IPS DF 6.9 (cell line): ENCODE results near the gene ZBTB16.

Source experiments
- DNase-seq: peaks from one replicate; pipeline ENCODE4 v3.0.0-alpha.2; 2013; ENCODE audit warnings: low read depth, low spot score
- H3K27ac ChIP-seq: one replicate; pipeline ENCODE4 v1.5.1; 2013; ENCODE audit warnings: low read length, control low read depth
- H3K27me3 ChIP-seq: 2 replicates; pipeline ENCODE4 v1.6.1; 2013; ENCODE audit warnings: mild to moderate bottlenecking, low read length; ENCODE audit not compliant: control insufficient read depth, insufficient read depth
- H3K36me3 ChIP-seq: 2 replicates; pipeline ENCODE4 v1.6.1; 2013; ENCODE audit warnings: low read length; ENCODE audit not compliant: control insufficient read depth, insufficient read depth
- H3K4me1 ChIP-seq: 2 replicates; pipeline ENCODE4 v1.6.1; 2013; ENCODE audit warnings: low read length; ENCODE audit not compliant: control insufficient read depth, insufficient read depth
- H3K4me3 ChIP-seq: 2 replicates; pipeline ENCODE4 v1.5.1; 2013; ENCODE audit warnings: mild to moderate bottlenecking, low read length
- H3K9me3 ChIP-seq: 2 replicates; pipeline ENCODE4 v1.6.1; 2013; ENCODE audit warnings: low read length, inconsistent platforms; ENCODE audit not compliant: control insufficient read depth, insufficient read depth
- WGBS: extraction: QIAGEN DNeasy Blood & Tissue Kit; methylation state at CpG from one replicate; pipeline ENCODE4 v1.1.7; 2013; ENCODE audit warnings: mixed read lengths, missing lambda C conversion rate; ENCODE audit not compliant: insufficient read length, insufficient coverage; 5-methylcytosine and 5-hydroxymethylcytosine counted together

Gene ZBTB16

DNA sequence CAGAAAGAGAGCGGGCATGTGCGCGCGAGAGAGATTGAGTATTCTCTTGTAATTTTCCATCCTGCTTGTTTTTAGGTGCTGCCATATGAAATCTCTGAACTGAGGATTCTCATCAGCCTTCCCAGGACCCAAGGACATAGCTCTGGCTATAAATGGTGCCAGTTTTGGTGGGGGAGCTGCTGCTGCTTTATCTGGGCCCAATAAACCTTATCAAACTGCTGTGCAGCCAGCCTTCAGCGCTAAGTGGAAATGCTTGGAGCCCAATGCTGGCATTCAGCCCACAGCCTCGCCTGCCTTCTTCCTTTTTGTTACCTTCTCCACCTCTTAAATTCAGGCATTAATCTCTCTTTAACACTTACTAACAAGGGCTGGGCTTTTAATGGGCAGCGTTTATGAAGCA is 2.4 kb upstream of the ZBTB16 start:
- no CpG with 5 or more reads among the region's 7 CpGs for WGBS
- no peak for DNase-seq

DNA sequence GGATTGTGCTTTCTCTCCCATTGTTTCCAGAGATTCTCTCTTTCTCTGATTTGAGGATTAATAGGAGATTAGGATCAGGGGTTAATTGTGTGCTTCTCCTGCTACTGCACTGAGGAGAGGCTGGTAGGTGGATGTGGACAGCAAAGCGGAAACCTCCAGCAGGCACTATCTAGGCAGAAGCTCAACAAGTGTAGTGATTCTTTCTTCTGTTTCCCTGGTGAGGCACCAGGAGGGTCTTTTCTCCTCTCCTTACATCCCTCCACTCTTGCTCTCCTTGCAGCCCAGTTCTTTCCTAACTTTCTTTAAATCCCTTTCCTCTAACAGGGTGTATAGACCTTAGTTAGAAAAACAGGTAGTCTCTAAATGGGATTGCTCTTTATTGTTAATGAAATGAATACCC is 1.9 kb upstream of the ZBTB16 start:
- peaks cover 2% of the 10 kb centered on the region; the same call in 1 of the 2 replicates for H3K4me1 ChIP-seq
- no peak overlapping the region for H3K4me3 ChIP-seq
- WGBS = no CpG with 5 or more reads among the region's 1 CpG
- peaks cover 55% of the 10 kb centered on the region for H3K27me3 ChIP-seq
- DNase-seq = no peak
- H3K9me3 ChIP-seq = no peaks in the 10 kb centered on the region
- H3K36me3 ChIP-seq = no peaks in the 10 kb centered on the region
- no peak overlapping the region for H3K27ac ChIP-seq

More for the DNA sequence above, 2.4 kb upstream of the ZBTB16 start:
- Histone ChIP-seq H3K4me1 (peaks cover 2% of the 10 kb centered on the region; the same call in 1 of the 2 replicates), H3K27me3 (peaks cover 50% of the 10 kb centered on the region), H3K36me3 (no peaks in the 10 kb centered on the region), H3K9me3 (no peaks in the 10 kb centered on the region), H3K4me3 (no peak overlapping the region), H3K27ac (no peak overlapping the region)

DNA sequence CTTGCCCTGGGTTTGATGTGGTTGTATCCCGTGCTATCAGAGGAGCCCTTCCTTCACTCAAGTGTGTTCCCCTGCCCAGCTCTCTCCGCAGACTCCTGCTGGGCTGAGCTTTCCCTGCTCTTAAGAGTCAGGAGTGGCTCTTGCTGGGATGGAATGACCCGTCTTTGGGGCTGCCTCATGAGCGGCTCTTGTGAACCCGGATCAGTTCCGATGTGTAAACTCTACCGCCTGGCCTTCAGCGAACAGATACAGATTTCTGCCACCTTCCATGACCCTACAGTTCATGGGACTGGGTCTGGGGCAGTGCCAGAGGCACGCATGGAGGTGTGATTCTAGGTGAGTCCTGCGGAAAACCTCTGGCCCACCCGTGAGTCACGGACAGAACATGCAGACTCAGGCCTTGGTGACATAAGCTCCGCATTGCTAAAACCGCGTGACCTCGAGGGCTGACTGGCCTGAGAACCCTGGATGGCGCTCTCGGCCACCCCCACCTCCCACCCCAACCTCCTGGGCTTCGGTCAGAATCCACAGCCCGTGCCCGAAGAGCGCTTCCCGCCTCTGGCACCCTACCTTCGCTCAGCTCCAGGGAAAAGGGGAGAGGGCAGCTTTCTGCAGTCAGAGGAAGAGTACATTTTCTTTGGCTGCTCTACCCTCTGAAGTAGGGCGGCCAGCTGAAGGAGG is 1.3 kb upstream of the ZBTB16 start:
- no peak for DNase-seq
- H3K36me3 ChIP-seq = no peaks in the 10 kb centered on the region
- no peaks in the 10 kb centered on the region for H3K9me3 ChIP-seq
- no peak overlapping the region for H3K27ac ChIP-seq
- peaks cover 2% of the 10 kb centered on the region; the same call in 1 of the 2 replicates for H3K4me1 ChIP-seq
- H3K4me3 ChIP-seq = peak overlapping the region; percentile 4; the same call in 1 of the 2 replicates
- WGBS = no CpG with 5 or more reads among the region's 25 CpGs
- peaks cover 59% of the 10 kb centered on the region for H3K27me3 ChIP-seq

DNA sequence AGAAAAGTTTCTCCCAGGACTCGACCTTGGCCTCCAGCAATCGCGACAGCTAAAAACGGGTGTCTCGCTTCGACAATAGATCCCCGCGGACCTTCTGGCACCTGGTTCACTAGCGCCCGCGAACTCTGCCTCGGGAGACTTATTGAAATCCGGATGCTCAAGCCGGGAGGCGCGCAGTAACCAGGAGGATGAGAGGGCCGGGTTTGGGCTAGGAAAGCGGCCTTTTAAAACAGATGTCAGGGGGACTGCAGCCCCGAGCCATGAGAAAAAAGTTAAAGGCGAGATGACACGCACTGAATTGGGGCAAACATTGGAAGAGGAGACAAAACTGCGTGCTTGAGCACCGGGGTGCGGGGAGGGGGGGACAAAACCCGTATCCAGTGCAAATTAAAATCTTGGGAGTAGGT is 637 bp upstream of the ZBTB16 start:
- no peak for DNase-seq

DNA sequence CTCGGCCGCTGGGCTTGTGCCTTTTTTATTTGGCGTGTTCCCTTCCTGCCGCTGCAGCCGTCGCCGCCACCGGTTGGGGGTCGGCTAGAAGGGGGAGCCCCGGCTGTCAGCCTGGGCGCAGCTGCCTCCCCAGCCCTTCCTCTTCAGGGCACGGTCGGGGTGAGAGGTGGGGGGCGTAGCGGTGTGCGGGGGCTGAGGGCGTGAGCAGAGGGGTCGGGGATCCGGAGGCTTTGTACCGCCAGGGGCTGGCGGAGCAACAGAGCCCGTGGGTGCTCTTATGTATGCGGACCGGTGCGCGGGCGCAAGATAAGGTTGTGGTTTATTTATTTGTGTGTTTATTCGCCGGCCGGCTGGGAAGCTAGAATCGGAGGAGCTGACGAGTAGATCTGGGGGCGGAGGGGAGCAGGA is 477 bp downstream of the ZBTB16 start:
- H3K36me3 ChIP-seq = no peaks in the 10 kb centered on the region
- H3K4me3 ChIP-seq = peak overlapping the region; percentile 63; the same call in 1 of the 2 replicates
- DNase-seq = no peak
- no peak overlapping the region for H3K27ac ChIP-seq
- peaks cover 59% of the 10 kb centered on the region for H3K27me3 ChIP-seq
- H3K4me1 ChIP-seq = peaks cover 2% of the 10 kb centered on the region; the same call in 1 of the 2 replicates
- no CpG with 5 or more reads among the region's 33 CpGs for WGBS
- no peaks in the 10 kb centered on the region for H3K9me3 ChIP-seq

More for the DNA sequence above, 637 bp upstream of the ZBTB16 start:
- no CpG with 5 or more reads among the region's 25 CpGs for WGBS
- peaks cover 2% of the 10 kb centered on the region; the same call in 1 of the 2 replicates for H3K4me1 ChIP-seq
- H3K4me3 ChIP-seq = no peak overlapping the region; the same call in 1 of the 2 replicates
- no peaks in the 10 kb centered on the region for H3K36me3 ChIP-seq
- H3K9me3 ChIP-seq = no peaks in the 10 kb centered on the region
- H3K27ac ChIP-seq = no peak overlapping the region
- peaks cover 59% of the 10 kb centered on the region for H3K27me3 ChIP-seq

DNA sequence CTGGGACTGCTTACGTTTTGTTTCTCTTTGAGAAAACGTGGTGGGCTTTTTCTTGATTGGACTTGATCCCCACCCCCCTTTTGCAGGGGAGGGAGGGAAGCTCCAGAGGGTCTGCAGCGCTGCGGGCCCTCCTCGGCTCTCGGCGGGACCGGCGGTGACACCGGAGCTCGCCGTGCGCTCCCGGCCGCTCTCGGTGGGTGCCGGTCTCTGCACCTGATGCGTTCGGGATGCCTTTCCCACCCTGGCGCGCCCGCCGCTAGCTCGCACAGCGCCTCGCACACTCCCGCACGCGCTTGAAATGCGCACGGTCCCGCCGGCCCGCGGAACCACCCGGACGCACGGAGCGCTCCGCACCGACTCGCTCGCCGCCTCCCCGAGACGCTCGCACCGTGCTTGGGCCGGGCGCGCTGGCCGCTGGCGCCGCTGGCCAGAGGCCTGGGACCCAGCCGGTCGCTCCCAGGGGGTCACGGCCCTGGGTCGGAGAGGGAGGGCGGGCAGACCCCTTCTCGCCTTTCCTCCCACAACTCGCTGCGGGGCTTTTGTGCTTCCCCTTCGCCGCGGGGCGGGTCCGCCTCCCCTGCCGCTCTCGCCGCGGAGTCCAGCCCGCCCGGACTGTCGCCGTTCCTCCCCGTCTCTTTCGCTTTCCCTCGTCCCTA is 1.0 kb downstream of the ZBTB16 start:
- Histone ChIP-seq H3K4me3 (peak overlapping the region; percentile 63), H3K36me3 (no peaks in the 10 kb centered on the region), H3K9me3 (no peaks in the 10 kb centered on the region), H3K27me3 (peaks cover 59% of the 10 kb centered on the region), H3K27ac (no peak overlapping the region), H3K4me1 (peaks cover 2% of the 10 kb centered on the region; the same call in 1 of the 2 replicates)
- DNase-seq = no peak
- WGBS = no CpG with 5 or more reads among the region's 78 CpGs

DNA sequence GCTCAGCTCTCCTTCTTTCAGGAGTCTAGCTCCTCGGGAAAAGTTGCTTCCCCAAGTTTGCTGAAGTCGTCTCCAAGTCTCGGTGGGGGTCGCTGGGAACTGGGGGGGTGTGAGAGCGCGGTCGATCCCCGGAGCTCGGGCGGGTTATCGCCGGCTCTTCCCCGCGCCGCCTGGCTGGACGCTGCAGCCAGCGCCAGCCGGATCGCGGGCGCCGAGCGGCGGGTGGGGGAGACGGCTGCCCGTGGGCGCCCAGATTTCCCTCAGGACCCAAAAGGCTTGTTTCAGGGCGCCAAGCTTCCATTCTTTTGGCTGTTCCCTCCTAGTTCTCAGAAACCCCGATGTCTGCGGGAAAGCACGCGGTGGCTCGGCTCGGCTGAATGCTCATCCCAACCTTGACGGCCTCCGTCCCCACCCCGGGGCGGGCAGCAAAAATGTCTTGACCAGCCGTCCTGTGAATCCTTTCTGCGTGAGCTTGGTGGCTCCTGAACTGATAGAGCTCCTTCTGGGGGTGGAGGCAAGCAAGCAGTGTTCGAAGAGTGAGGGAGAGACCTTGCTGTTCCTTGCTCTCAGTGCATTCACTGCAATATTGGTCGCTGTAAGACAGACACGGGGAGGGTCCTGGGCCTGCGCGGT is 1.7 kb downstream of the ZBTB16 start:
- Histone ChIP-seq H3K27ac (no peak overlapping the region), H3K4me3 (peak overlapping the region; percentile 63; the same call in 1 of the 2 replicates), H3K27me3 (peaks cover 56% of the 10 kb centered on the region), H3K4me1 (peaks cover 2% of the 10 kb centered on the region; the same call in 1 of the 2 replicates), H3K36me3 (no peaks in the 10 kb centered on the region), H3K9me3 (no peaks in the 10 kb centered on the region)
- WGBS = no CpG with 5 or more reads among the region's 45 CpGs
- DNase-seq = no peak

DNA sequence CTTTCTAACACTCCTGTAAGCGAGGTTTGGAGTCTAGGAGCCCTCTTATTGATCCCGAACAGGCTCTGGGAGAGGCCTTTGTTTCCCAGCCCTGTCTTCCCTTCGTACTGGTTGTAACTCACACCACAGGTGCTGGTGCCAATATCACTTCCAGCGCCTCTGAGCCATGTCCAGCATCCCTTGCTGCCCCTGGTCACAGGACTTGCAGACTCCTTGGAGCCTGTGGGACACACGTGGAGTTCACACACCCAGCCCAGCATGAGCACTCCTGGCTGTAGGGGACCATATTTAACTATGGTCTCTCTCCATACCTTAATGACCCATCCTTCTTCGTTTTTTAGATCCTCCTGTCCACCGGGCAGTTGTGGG is 2.2 kb downstream of the ZBTB16 start:
- H3K9me3 ChIP-seq = no peaks in the 10 kb centered on the region
- peaks cover 52% of the 10 kb centered on the region for H3K27me3 ChIP-seq
- no peak overlapping the region for H3K27ac ChIP-seq
- H3K36me3 ChIP-seq = no peaks in the 10 kb centered on the region
- no peak overlapping the region; the same call in 1 of the 2 replicates for H3K4me3 ChIP-seq
- no peak for DNase-seq
- no CpG with 5 or more reads among the region's 7 CpGs for WGBS
- peaks cover 2% of the 10 kb centered on the region; the same call in 1 of the 2 replicates for H3K4me1 ChIP-seq

DNA sequence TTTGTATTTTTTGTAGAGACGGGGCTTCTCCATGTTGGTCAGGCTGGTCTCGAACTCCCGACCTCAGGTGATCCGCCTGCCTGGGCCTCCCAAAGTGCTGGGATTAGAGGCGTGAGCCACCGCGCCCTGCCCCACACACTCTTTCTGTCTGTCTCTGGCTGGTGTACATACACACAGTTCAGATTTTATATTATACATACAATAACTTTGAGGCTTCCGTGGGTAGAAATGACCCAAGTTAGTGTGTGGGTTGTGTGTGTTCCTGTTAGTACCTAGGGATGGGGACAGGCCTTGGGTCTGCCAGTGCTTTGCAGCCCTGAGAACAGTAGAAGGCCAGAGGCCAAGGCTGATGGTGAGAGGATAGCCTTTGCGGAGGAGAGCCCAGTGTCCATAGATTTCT is 2.8 kb downstream of the ZBTB16 start:
- Histone ChIP-seq H3K9me3 (no peaks in the 10 kb centered on the region), H3K36me3 (no peaks in the 10 kb centered on the region), H3K4me3 (no peak overlapping the region), H3K27me3 (peaks cover 46% of the 10 kb centered on the region), H3K27ac (no peak overlapping the region), H3K4me1 (peaks cover 2% of the 10 kb centered on the region; the same call in 1 of the 2 replicates)
- DNase-seq = no peak
- WGBS = no CpG with 5 or more reads among the region's 9 CpGs

DNA sequence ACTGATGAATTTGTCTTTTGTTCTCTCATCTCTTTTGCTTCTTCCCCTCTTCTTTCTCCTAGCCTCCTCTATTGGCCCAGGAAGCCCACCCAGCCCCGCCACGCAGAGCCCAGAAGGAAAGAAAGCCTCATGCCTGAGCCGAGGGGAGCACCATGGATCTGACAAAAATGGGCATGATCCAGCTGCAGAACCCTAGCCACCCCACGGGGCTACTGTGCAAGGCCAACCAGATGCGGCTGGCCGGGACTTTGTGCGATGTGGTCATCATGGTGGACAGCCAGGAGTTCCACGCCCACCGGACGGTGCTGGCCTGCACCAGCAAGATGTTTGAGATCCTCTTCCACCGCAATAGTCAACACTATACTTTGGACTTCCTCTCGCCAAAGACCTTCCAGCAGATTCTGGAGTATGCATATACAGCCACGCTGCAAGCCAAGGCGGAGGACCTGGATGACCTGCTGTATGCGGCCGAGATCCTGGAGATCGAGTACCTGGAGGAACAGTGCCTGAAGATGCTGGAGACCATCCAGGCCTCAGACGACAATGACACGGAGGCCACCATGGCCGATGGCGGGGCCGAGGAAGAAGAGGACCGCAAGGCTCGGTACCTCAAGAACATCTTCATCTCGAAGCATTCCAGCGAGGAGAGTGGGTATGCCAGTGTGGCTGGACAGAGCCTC is 3.8 kb downstream of the ZBTB16 start:
- H3K4me1 ChIP-seq = peaks cover 2% of the 10 kb centered on the region; the same call in 1 of the 2 replicates
- no peaks in the 10 kb centered on the region for H3K9me3 ChIP-seq
- no peak for DNase-seq
- no peak overlapping the region for H3K4me3 ChIP-seq
- H3K36me3 ChIP-seq = no peaks in the 10 kb centered on the region
- peaks cover 36% of the 10 kb centered on the region for H3K27me3 ChIP-seq
- H3K27ac ChIP-seq = no peak overlapping the region
- WGBS = no CpG with 5 or more reads among the region's 26 CpGs
